GM12878 (cell line): ENCODE results near the gene RARG. TPM values are rescaled to one million over a fixed set of nuclear protein-coding genes. Genes with fewer than 3 reads are reported as not detected.
A peak's percentile ranks its signal among the peaks of the same experiment; 100 is the strongest.

Experiments
- BCL11A ChIP-seq: IDR thresholded peaks from 2 replicates; pipeline ENCODE4 v1.6.1; 2011; ENCODE audit warnings: low read depth, low read length
- CEBPB ChIP-seq, 2 experiments: fragments of 150-350 bp in 1 of 2; IDR thresholded peaks; 2 replicates each; pipeline ENCODE4 v1.6.1; 2012 to 2014; ENCODE audit warnings: low read depth in 2 of 2, low read length in 2 of 2, borderline replicate concordance in 1 of 2, inconsistent platforms in 1 of 2
- CREM ChIP-seq: IDR thresholded peaks from 2 replicates; pipeline ENCODE4 v1.6.1; 2014; ENCODE audit warnings: antibody characterized with exemption, low read depth
- DPF2 ChIP-seq: fragments of 450-650 bp; IDR thresholded peaks from 2 replicates; pipeline ENCODE4 v1.6.1; 2017; ENCODE audit warnings: mild to moderate bottlenecking
- E2F4 ChIP-seq: IDR thresholded peaks from 2 replicates; pipeline ENCODE4 v1.6.1; 2012; ENCODE audit warnings: low read depth, low read length, improper control_type of control experiment
- EP300 ChIP-seq, 2 experiments: fragments of 150-350 bp in 1 of 2; IDR thresholded peaks; 2 replicates each; pipeline ENCODE4 v1.6.1; 2011 to 2012; ENCODE audit warnings: low read depth in 2 of 2, low read length in 2 of 2, borderline replicate concordance in 1 of 2, improper control_type of control experiment in 1 of 2, inconsistent platforms in 1 of 2; ENCODE audit not compliant: control insufficient read depth in 1 of 2
- ETV6 ChIP-seq, 2 experiments: fragments of 450-650 bp in 1 of 2; IDR thresholded peaks in 1 of 2; conservative IDR thresholded peaks in 1 of 2; 2 replicates each; pipeline ENCODE4 v1.6.1; 2014; ENCODE audit warnings: antibody characterized with exemption in 1 of 2, borderline replicate concordance in 1 of 2, low read depth in 1 of 2, mild to moderate bottlenecking in 1 of 2, moderate library complexity in 1 of 2
- EZH2 ChIP-seq: IDR thresholded peaks from 2 replicates; pipeline ENCODE4 v1.6.1; 2012; ENCODE audit warnings: low read depth, mild to moderate bottlenecking, control low read depth, inconsistent platforms, low read length, borderline replicate concordance; ENCODE audit not compliant: control insufficient read depth
- HDAC2 ChIP-seq: fragments of 200-600 bp; sonication (generic); IDR thresholded peaks from 2 replicates; pipeline ENCODE4 v1.6.1; 2017
- HDAC6 ChIP-seq: fragments of 200-600 bp; sonication (generic); IDR thresholded peaks from one replicate; pipeline ENCODE4 v1.8.0; 2017; ENCODE audit warnings: antibody characterized with exemption; ENCODE audit not compliant: unreplicated experiment
- HDGF ChIP-seq: fragments of 450-650 bp; IDR thresholded peaks from 2 replicates; pipeline ENCODE4 v1.6.1; 2016; ENCODE audit warnings: antibody characterized with exemption
- IKZF2 ChIP-seq, 2 experiments: fragments of 450-650 bp; IDR thresholded peaks; 2 replicates each; pipeline ENCODE4 v1.6.1; 2017; ENCODE audit warnings: mild to moderate bottlenecking in 2 of 2, moderate library complexity in 2 of 2
- NFYA ChIP-seq: IDR thresholded peaks from 2 replicates; pipeline ENCODE4 v1.6.1; 2011; ENCODE audit warnings: low read depth, mild to moderate bottlenecking, low read length, improper control_type of control experiment, borderline replicate concordance
- PBX3 ChIP-seq: IDR thresholded peaks from 2 replicates; pipeline ENCODE4 v1.6.1; 2011; ENCODE audit warnings: mild to moderate bottlenecking, low read depth, low read length, moderate library complexity; ENCODE audit not compliant: insufficient replicate concordance
- PKNOX1 ChIP-seq: fragments of 450-650 bp; IDR thresholded peaks from 2 replicates; pipeline ENCODE4 v1.6.1; 2016; ENCODE audit warnings: mild to moderate bottlenecking
- RAD21 ChIP-seq: IDR thresholded peaks from 2 replicates; pipeline ENCODE4 v1.6.1; 2011; ENCODE audit warnings: mild to moderate bottlenecking, low read depth, low read length, moderate library complexity; ENCODE audit not compliant: insufficient read depth
- RAD51 ChIP-seq: fragments of 450-650 bp; IDR thresholded peaks from 2 replicates; pipeline ENCODE4 v1.6.1; 2016; ENCODE audit warnings: moderate library complexity, mild to moderate bottlenecking, inconsistent platforms
- SMARCA5 ChIP-seq: fragments of 450-650 bp; IDR thresholded peaks from 2 replicates; pipeline ENCODE4 v1.6.1; 2017; ENCODE audit warnings: mild to moderate bottlenecking
- SUPT20H ChIP-seq: IDR thresholded peaks from 2 replicates; pipeline ENCODE4 v1.6.1; 2011; ENCODE audit warnings: low read depth, mild to moderate bottlenecking, low read length, moderate library complexity, borderline replicate concordance; ENCODE audit not compliant: control insufficient read depth
- TBL1XR1 ChIP-seq: IDR thresholded peaks from 2 replicates; pipeline ENCODE4 v1.6.1; 2012; ENCODE audit warnings: low read depth, low read length, improper control_type of control experiment
- USF1 ChIP-seq: IDR thresholded peaks from 2 replicates; pipeline ENCODE4 v1.6.1; 2011; ENCODE audit warnings: borderline replicate concordance, low read depth, mild to moderate bottlenecking, moderate library complexity, mixed read lengths, low read length; ENCODE audit not compliant: insufficient read depth; ENCODE audit errors: extremely low read length
- WRNIP1 ChIP-seq: IDR thresholded peaks from 2 replicates; pipeline ENCODE4 v1.6.1; 2011; ENCODE audit warnings: low read depth, low read length, improper control_type of control experiment, borderline replicate concordance
- ZBED1 ChIP-seq: IDR thresholded peaks from 2 replicates; pipeline ENCODE4 v1.6.1; 2016; ENCODE audit warnings: borderline replicate concordance
- ZNF217 ChIP-seq: fragments of 450-650 bp; IDR thresholded peaks from 2 replicates; pipeline ENCODE4 v1.6.1; 2017; ENCODE audit warnings: antibody characterized with exemption, mild to moderate bottlenecking
- ZNF24 ChIP-seq: fragments of 450-650 bp; IDR thresholded peaks from 2 replicates; pipeline ENCODE4 v1.6.1; 2017; ENCODE audit warnings: antibody characterized with exemption, mild to moderate bottlenecking
- polyA plus RNA-seq, 11 experiments: library from polyadenylated mRNA; depleted of rRNA in 4 of 11; unstranded in 6 of 11; stranded (reverse) in 5 of 11; fragments of >200 nt; fragmentation: Nextera tagmentation in 4 of 11; fragmentation: Illumina TruSeq in 1 of 11; extraction: Ambion mirVana in 4 of 11; extraction: Trizol in 1 of 11; gene quantifications; 1 replicate in 1 of 11; 2 replicates in 10 of 11; pipeline versions ENCODE4 v1.2.1 to v1.2.3, GENCODE V29; 2011 to 2016; ENCODE audit warnings: inconsistent platforms in 2 of 11, missing spikeins in 2 of 11, low read depth in 1 of 11
- total RNA-seq, 4 experiments: library from RNA; depleted of rRNA in 3 of 4; stranded (reverse); fragments of >200 nt in 3 of 4; fragmentation: Illumina TruSeq in 1 of 4; extraction: Trizol in 1 of 4; gene quantifications; 2 replicates each; pipeline versions ENCODE4 v1.2.1 to v1.2.3, GENCODE V29; 2013 to 2021
- TF ChIP-seq, protein P1 (sequence below): fragments of 450-650 bp; IDR thresholded peaks from 2 replicates; pipeline ENCODE4 v1.6.1; 2014; ENCODE audit warnings: mild to moderate bottlenecking

Gene RARG
- total and polyA plus RNA-seq, 10 of the 15 experiments (the other 5 are each of a cell fraction or from before 2014, with no cell fraction given) = 0.27 to 8.1 (median 4.1) TPM

DNA sequence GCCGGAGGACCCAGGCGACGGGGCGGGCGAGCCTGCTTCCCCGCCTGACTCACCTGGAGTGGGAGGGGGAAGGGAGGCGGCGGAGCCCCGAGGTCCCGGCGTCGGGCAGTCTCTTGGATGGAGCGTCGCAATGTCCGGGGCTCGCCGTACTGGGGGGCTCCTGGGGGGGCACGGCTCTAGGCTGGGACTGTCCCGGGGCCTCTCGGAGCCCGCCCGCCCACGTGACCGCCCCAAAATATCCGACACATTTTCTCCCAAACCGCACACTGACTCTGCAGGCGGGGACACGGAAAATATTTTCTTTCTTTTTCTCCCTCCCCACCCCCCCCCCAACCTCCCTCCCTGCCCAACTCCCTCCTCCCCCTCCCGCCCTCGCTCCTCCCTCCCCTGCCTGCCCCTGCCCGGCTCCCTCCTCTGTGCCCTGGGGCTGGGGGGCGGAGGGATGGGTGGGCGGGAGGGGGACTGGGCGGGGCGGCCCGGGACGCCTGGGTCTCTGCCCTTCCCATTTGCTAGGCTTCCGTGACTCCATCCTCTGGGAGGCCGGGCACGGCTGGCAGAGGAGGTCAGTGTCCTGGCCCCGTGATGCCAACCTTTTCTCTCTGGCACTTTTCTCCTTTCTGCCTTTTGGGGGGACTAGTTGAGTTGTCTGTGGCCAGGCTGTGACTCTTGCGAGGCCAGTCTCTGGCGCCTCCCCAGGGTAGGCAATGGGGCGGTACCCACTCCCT, at the start of gene RARG (continued):
- TF ChIP-seq PBX3 = no peak
- no peak for TF ChIP-seq TBL1XR1
- TF ChIP-seq EP300 (IDR thresholded peaks at IDR 0.05; ENCODE audit: borderline replicate concordance in 1 of 2, control insufficient read depth in 1 of 2, low read depth in 2 of 2, low read length in 2 of 2) = no peak
- TF ChIP-seq CEBPB (IDR thresholded peaks at IDR 0.05; ENCODE audit: borderline replicate concordance in 1 of 2, low read depth in 2 of 2, low read length in 2 of 2) = no peak
- no peak for TF ChIP-seq E2F4
- 0 out of 2 replicates have a peak, but pooled peaks have one; percentile 21 for TF ChIP-seq RAD51
- no peak for TF ChIP-seq PKNOX1
- no peak for TF ChIP-seq BCL11A
- no peak for TF ChIP-seq ZNF24
- no peak for TF ChIP-seq EZH2
- TF ChIP-seq WRNIP1 = no peak
- TF ChIP-seq ZNF217 = no peak
- TF ChIP-seq CREM = no peak
- peak; percentile 55 for TF ChIP-seq USF1
- TF ChIP-seq ETV6 (conservative IDR thresholded peaks at IDR 0.05 in 1 of 2, IDR thresholded peaks at IDR 0.05 in 1 of 2; ENCODE audit: borderline replicate concordance in 1 of 2, low read depth in 1 of 2) = no peak
- no peak for TF ChIP-seq ZBED1
- TF ChIP-seq DPF2 = peak; percentile 47; the same call in 1 of the 2 replicates
- no peak for TF ChIP-seq IKZF2 (IDR thresholded peaks at IDR 0.05)
- TF ChIP-seq HDGF = no peak
- TF ChIP-seq HDAC6 = no peak
- TF ChIP-seq SUPT20H = no peak
- no peak for TF ChIP-seq NFYA
- no peak for TF ChIP-seq SMARCA5
- TF ChIP-seq, protein P1, sequence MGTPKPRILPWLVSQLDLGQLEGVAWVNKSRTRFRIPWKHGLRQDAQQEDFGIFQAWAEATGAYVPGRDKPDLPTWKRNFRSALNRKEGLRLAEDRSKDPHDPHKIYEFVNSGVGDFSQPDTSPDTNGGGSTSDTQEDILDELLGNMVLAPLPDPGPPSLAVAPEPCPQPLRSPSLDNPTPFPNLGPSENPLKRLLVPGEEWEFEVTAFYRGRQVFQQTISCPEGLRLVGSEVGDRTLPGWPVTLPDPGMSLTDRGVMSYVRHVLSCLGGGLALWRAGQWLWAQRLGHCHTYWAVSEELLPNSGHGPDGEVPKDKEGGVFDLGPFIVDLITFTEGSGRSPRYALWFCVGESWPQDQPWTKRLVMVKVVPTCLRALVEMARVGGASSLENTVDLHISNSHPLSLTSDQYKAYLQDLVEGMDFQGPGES = no peak
- TF ChIP-seq HDAC2 = no peak
- TF ChIP-seq RAD21 = no peak
